ENCODE measurements around the gene VTI1A. TPM values are rescaled to one million over a fixed set of nuclear protein-coding genes. Genes with fewer than 3 reads are reported as not detected.

The VTI1A gene
- total and polyA plus RNA-seq, 2 of the 13 experiments (the other 11 are each of a cell fraction or from before 2014, with no cell fraction given): 11.7 to 32.7 TPM

DNA sequence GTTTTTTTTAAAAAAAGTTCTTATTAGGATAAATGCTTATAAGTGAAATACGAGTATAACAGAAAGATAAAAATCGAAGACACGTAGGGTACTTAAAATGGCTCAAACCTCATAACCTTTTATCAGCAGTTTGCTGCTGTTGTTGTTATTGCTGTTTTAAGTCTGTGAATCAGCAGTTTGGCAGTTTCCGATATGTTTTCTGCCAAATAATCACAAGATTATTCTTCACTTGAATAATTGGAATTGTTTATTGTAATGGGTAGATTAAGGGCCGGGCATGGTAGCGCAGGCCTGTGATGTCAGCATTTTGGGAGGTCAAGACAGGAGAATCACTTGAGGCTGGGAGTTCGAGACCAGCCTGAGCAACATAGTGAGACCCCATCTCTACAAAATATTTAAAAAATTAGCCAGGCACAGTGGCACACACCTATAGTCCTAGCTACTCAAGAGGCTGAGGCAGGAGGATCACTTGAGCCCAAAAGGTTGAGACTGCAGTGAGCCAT, 177.6 kb downstream of the VTI1A start (continued):
- TF ChIP-seq, protein P1, sequence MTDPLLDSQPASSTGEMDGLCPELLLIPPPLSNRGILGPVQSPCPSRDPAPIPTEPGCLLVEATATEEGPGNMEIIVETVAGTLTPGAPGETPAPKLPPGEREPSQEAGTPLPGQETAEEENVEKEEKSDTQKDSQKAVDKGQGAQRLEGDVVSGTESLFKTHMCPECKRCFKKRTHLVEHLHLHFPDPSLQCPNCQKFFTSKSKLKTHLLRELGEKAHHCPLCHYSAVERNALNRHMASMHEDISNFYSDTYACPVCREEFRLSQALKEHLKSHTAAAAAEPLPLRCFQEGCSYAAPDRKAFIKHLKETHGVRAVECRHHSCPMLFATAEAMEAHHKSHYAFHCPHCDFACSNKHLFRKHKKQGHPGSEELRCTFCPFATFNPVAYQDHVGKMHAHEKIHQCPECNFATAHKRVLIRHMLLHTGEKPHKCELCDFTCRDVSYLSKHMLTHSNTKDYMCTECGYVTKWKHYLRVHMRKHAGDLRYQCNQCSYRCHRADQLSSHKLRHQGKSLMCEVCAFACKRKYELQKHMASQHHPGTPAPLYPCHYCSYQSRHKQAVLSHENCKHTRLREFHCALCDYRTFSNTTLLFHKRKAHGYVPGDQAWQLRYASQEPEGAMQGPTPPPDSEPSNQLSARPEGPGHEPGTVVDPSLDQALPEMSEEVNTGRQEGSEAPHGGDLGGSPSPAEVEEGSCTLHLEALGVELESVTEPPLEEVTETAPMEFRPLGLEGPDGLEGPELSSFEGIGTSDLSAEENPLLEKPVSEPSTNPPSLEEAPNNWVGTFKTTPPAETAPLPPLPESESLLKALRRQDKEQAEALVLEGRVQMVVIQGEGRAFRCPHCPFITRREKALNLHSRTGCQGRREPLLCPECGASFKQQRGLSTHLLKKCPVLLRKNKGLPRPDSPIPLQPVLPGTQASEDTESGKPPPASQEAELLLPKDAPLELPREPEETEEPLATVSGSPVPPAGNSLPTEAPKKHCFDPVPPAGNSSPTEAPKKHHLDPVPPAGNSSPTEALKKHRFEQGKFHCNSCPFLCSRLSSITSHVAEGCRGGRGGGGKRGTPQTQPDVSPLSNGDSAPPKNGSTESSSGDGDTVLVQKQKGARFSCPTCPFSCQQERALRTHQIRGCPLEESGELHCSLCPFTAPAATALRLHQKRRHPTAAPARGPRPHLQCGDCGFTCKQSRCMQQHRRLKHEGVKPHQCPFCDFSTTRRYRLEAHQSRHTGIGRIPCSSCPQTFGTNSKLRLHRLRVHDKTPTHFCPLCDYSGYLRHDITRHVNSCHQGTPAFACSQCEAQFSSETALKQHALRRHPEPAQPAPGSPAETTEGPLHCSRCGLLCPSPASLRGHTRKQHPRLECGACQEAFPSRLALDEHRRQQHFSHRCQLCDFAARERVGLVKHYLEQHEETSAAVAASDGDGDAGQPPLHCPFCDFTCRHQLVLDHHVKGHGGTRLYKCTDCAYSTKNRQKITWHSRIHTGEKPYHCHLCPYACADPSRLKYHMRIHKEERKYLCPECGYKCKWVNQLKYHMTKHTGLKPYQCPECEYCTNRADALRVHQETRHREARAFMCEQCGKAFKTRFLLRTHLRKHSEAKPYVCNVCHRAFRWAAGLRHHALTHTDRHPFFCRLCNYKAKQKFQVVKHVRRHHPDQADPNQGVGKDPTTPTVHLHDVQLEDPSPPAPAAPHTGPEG (CRISPR knock-in tag; IDR thresholded peaks at IDR 0.05): no peak
- no peak for TF ChIP-seq RAD21 (CRISPR knock-in tag; IDR thresholded peaks at IDR 0.05)
- TF ChIP-seq SOX13 (IDR thresholded peaks at IDR 0.05): no peak
- no peak for TF ChIP-seq SOX13 (CRISPR knock-in tag; conservative IDR thresholded peaks at IDR 0.05 in 1 of 2, IDR thresholded peaks at IDR 0.05 in 1 of 2)

DNA sequence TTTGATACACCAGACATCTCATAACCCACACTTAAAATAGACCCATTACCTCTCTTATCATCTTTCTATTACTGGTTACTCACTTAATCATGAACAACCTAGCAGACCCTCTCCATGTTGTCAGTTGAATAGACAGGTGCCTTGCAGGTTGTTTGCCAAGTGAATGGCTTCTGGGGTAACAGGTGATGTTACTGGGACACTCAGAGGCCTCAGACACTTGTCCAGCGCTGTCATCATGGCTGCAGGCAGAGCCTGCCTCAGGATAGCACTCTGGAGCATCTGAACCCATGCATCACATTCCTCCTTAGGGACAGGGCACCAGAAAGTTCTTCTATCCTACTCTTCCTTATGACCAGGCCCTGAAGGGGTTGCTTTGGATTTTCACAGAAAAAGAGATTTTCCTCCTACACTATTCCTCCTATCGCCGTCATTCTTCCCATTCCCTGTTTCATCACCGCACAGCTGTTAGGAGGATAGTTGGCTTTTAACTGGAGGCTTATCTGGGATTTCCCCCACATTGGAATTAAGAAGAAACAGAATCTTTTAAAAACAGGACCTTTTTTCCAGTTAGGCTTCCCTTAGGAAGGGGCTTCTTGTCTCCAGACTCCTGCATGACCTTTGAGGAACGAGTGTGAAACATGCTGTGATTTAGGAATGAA, 182.1 kb downstream of the VTI1A start:
- Histone ChIP-seq H4K20me1 (ENCODE audit: insufficient read depth, low read length) (no peaks in the 10 kb centered on the region), H3K4me1 (ENCODE audit: insufficient read depth, low read length) (peaks cover 43% of the 10 kb centered on the region), H3K27ac (ENCODE audit: extremely low read length, insufficient read depth, low read length) (no peak overlapping the region), H2AFZ (ENCODE audit: low read length) (no peak overlapping the region), H3K9ac (ENCODE audit: insufficient read depth, low read depth, low read length) (no peak overlapping the region), H3K27me3 (ENCODE audit: control insufficient read depth in 1 of 2, insufficient read depth in 2 of 2, low read length in 2 of 2) (no peaks in the 10 kb centered on the region), H3K9me3 (ENCODE audit: low read length) (no peaks in the 10 kb centered on the region), H3K36me3 (replicated peaks in 1 of 2; ENCODE audit: control insufficient read depth in 1 of 2, insufficient read depth in 2 of 2, low read length in 2 of 2) (no peaks in the 10 kb centered on the region), H3K79me2 (ENCODE audit: insufficient read depth, low read length) (no peaks in the 10 kb centered on the region), H3K4me3 (replicated peaks in 1 of 3; ENCODE audit: insufficient read depth in 1 of 3, low read depth in 2 of 3, low read length in 3 of 3) (no peak overlapping the region), H3K4me2 (ENCODE audit: low read depth, low read length) (no peak overlapping the region)
- intact Hi-C loops (cut with micrococcal nuclease; ENCODE audit: unreplicated experiment) (no loop called here), in situ Hi-C loops (cut with HindIII; ENCODE audit: extremely low pct_ligation_motif_present, low pct_unique_long_range_greater_than_20kb) (no loop called here)
- no TSS peak for BruUV-seq (replicated peaks)
- DNase-seq (ENCODE audit: low spot score) (no peak), FAIRE-seq (no peak), ATAC-seq (no peak)
- over 99% methylated on average over 5 of the region's 5 CpGs for WGBS (ENCODE audit: low lambda C conversion rate)
- ChIA-PET CTCF (ENCODE audit: low intra/inter-chr PET ratio, low total read pairs) (no interaction called here), POLR2A (no interaction called here)
- TF ChIP-seq ZNF230 (CRISPR knock-in tag; IDR thresholded peaks at IDR 0.05): no peak
- no peak for TF ChIP-seq ZNF225 (CRISPR knock-in tag; IDR thresholded peaks at IDR 0.05)
- no peak for TF ChIP-seq FOXC1 (CRISPR knock-in tag; IDR thresholded peaks at IDR 0.05; ENCODE audit: borderline replicate concordance)
- TF ChIP-seq, protein P2, sequence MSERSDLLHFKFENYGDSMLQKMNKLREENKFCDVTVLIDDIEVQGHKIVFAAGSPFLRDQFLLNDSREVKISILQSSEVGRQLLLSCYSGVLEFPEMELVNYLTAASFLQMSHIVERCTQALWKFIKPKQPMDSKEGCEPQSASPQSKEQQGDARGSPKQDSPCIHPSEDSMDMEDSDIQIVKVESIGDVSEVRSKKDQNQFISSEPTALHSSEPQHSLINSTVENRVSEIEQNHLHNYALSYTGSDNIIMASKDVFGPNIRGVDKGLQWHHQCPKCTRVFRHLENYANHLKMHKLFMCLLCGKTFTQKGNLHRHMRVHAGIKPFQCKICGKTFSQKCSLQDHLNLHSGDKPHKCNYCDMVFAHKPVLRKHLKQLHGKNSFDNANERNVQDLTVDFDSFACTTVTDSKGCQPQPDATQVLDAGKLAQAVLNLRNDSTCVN (CRISPR knock-in tag; IDR thresholded peaks at IDR 0.05; ENCODE audit: borderline replicate concordance): no peak
- TF ChIP-seq CEBPG (CRISPR knock-in tag; IDR thresholded peaks at IDR 0.05): no peak
- TF ChIP-seq ZNF24 (IDR thresholded peaks at IDR 0.05): no peak
- TF ChIP-seq ZNF615 (CRISPR knock-in tag; IDR thresholded peaks at IDR 0.05; ENCODE audit: borderline replicate concordance): no peak
- TF ChIP-seq, protein P3, sequence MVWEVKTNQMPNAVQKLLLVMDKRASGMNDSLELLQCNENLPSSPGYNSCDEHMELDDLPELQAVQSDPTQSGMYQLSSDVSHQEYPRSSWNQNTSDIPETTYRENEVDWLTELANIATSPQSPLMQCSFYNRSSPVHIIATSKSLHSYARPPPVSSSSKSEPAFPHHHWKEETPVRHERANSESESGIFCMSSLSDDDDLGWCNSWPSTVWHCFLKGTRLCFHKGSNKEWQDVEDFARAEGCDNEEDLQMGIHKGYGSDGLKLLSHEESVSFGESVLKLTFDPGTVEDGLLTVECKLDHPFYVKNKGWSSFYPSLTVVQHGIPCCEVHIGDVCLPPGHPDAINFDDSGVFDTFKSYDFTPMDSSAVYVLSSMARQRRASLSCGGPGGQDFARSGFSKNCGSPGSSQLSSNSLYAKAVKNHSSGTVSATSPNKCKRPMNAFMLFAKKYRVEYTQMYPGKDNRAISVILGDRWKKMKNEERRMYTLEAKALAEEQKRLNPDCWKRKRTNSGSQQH (CRISPR knock-in tag; IDR thresholded peaks at IDR 0.05; ENCODE audit: low read depth): no peak
- no peak for TF ChIP-seq ZFP36L1 (CRISPR knock-in tag; IDR thresholded peaks at IDR 0.05)

All from HepG2 (cell line).